A549 (cell line): Measurements from ENCODE around the gene NR2C2.

ENCODE experiments used
- CTCF ChIP-seq: fragments of >200 bp; sonication (Bioruptor Twin); formaldehyde crosslinking; IDR thresholded peaks from 3 replicates; pipeline ENCODE4 v1.5.1; 2016
- EP300 ChIP-seq, 2 experiments: fragments of >200 bp; sonication (Bioruptor Twin); formaldehyde crosslinking; IDR thresholded peaks; 2 replicates in 1 of 2; 3 replicates in 1 of 2; pipeline ENCODE4 v1.6.1; 2016 to 2017
- HDAC2 ChIP-seq: fragments of 200-600 bp; sonication (generic); IDR thresholded peaks from 2 replicates; pipeline ENCODE4 v1.6.1; 2016
- HOXB5 ChIP-seq: fragments of 250-450 bp; sonication (Bioruptor Pico); IDR thresholded peaks from 2 replicates; pipeline ENCODE4 v1.5.0; 2020; ENCODE audit warnings: mild to moderate bottlenecking, moderate library complexity
- PHF8 ChIP-seq: fragments of 200-600 bp; sonication (generic); IDR thresholded peaks from 2 replicates; pipeline ENCODE4 v1.6.1; 2016; ENCODE audit warnings: low read depth, mild to moderate bottlenecking, antibody characterized with exemption, moderate library complexity, borderline replicate concordance
- POLR2A ChIP-seq: IDR thresholded peaks from 2 replicates; pipeline ENCODE4 v1.6.1; 2012; ENCODE audit warnings: mild to moderate bottlenecking, low read length
- RCOR1 ChIP-seq: fragments of 150-350 bp; IDR thresholded peaks from 2 replicates; pipeline ENCODE4 v1.6.1; 2014; ENCODE audit warnings: antibody characterized with exemption, low read length, low read depth
- REST ChIP-seq: fragments of 200-600 bp; sonication (generic); IDR thresholded peaks from 2 replicates; pipeline ENCODE4 v1.6.1; 2016; ENCODE audit warnings: antibody characterized with exemption, mild to moderate bottlenecking, moderate library complexity
- TF ChIP-seq, protein P1 (sequence below): IDR thresholded peaks from 2 replicates; pipeline ENCODE4 v1.6.1; 2012

DNA sequence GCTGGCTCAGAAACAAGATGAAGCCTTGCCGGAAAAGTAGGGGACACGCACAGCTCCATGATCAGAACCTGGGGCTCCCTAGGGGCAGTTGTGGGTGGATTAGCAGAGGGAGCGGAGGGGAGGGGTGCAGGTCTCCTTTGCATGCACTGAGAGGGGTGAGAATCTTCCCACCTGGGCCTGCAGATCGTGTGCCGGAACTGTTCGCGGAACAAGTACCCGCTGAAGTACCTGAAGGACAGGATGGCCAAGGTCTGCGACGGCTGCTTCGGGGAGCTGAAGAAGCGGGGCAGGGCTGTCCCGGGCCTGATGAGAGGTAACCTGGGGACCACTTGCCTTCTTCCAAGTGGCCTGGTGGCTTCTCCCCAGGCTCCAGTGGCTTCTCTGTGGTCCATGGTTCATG, 24.5 kb upstream of the NR2C2 start:
- TF ChIP-seq EP300 (IDR thresholded peaks at IDR 0.05) (no peak), REST (no peak), POLR2A (no peak), CTCF (no peak), HDAC2 (no peak), PHF8 (no peak), RCOR1 (no peak), HOXB5 (CRISPR knock-in tag) (no peak)
- TF ChIP-seq, protein P1, sequence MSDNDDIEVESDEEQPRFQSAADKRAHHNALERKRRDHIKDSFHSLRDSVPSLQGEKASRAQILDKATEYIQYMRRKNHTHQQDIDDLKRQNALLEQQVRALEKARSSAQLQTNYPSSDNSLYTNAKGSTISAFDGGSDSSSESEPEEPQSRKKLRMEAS = no peak
